ENCODE data around the gene CCDC124.
A peak's percentile ranks its signal among the peaks of the same experiment; 100 is the strongest.
"Not testable (repeated sequence)": the region's sequence is repeated elsewhere in the genome, so short reads cannot be mapped to it uniquely, and the experiment has no call there.

The CCDC124 gene

GRCh38 chr19:17918151-17918550, 14.7 kb upstream of the CCDC124 start:
- not testable (repeated sequence) for DNase-seq; H3K27ac Mint-ChIP-seq; H3K4me3 Mint-ChIP-seq; H3K36me3 Mint-ChIP-seq; H3K4me1 Mint-ChIP-seq; H3K9me3 Mint-ChIP-seq; ATAC-seq (replicated peaks)
- peaks cover 11 to 15% of the 10 kb centered on the region in 2 donors for H3K27me3 Mint-ChIP-seq

- H3K36me3 Mint-ChIP-seq; H3K4me1 Mint-ChIP-seq; H3K4me3 Mint-ChIP-seq; H3K27ac Mint-ChIP-seq; H3K27me3 Mint-ChIP-seq; ATAC-seq (replicated peaks); H3K9me3 Mint-ChIP-seq; DNase-seq: not testable (repeated sequence)
Observed at GRCh38 chr19:17919122-17919521, 13.7 kb upstream of the CCDC124 start.

GRCh38 chr19:17920527-17920926, 12.3 kb upstream of the CCDC124 start:
- peaks cover 5 to 6% of the 10 kb centered on the region in 2 donors for H3K27me3 Mint-ChIP-seq
- H3K4me3 Mint-ChIP-seq = no peak overlapping the region
- ATAC-seq (replicated peaks) (no peak), DNase-seq (no peak)
- H3K27ac Mint-ChIP-seq = no peak overlapping the region
- H3K4me1 Mint-ChIP-seq = no peaks in the 10 kb centered on the region
- H3K9me3 Mint-ChIP-seq = peaks cover 0 to 2% of the 10 kb centered on the region in 2 donors
- H3K36me3 Mint-ChIP-seq = no peaks in the 10 kb centered on the region

- Mint-ChIP-seq H3K27me3 (no peaks in the 10 kb centered on the region), H3K9me3 (peaks cover 0 to 3% of the 10 kb centered on the region in 2 donors), H3K4me3 (no peak overlapping the region), H3K4me1 (no peaks in the 10 kb centered on the region), H3K27ac (no peak overlapping the region), H3K36me3 (peaks cover 0 to 1% of the 10 kb centered on the region in 2 donors)
- DNase-seq (no peak), ATAC-seq (replicated peaks) (no peak)
Observed at GRCh38 chr19:17922138-17922537, 10.7 kb upstream of the CCDC124 start.

GRCh38 chr19:17926044-17926443, 6.8 kb upstream of the CCDC124 start:
- DNase-seq (no peak), ATAC-seq (replicated peaks) (no peak)
- Mint-ChIP-seq H3K36me3 (peaks cover 0 to 1% of the 10 kb centered on the region in 2 donors), H3K27me3 (no peaks in the 10 kb centered on the region), H3K4me1 (peaks cover 0 to 4% of the 10 kb centered on the region in 2 donors), H3K27ac (no peak overlapping the region), H3K9me3 (peaks cover 0 to 2% of the 10 kb centered on the region in 2 donors), H3K4me3 (no peak overlapping the region)

DNA sequence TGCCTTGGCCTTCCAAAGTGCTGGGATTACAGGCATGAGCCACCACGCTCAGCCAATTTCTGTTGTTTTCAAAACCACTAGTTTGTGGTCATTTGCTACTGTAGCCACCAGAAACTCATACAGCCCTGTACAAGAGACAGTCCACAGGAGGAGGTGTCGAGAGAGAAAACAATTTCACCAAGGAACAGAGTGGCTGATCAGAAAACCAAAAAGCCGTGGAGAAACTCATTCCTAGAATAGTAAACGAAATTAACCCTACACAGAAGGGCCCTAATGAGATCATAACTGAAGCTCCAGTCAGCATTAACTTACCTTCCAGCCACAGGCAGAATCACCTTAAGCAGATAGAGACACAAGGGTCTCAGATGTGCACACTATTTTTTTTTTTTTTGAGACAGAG, 3.8 kb upstream of the CCDC124 start:
- DNase-seq = no peak
- Mint-ChIP-seq H3K36me3 (peaks cover 0 to 1% of the 10 kb centered on the region in 2 donors), H3K27ac (no peak overlapping the region), H3K27me3 (no peaks in the 10 kb centered on the region), H3K9me3 (peaks cover 0 to 2% of the 10 kb centered on the region in 2 donors), H3K4me3 (no peak overlapping the region), H3K4me1 (peaks cover 21 to 24% of the 10 kb centered on the region in 2 donors)
- ATAC-seq (replicated peaks) = no peak

DNA sequence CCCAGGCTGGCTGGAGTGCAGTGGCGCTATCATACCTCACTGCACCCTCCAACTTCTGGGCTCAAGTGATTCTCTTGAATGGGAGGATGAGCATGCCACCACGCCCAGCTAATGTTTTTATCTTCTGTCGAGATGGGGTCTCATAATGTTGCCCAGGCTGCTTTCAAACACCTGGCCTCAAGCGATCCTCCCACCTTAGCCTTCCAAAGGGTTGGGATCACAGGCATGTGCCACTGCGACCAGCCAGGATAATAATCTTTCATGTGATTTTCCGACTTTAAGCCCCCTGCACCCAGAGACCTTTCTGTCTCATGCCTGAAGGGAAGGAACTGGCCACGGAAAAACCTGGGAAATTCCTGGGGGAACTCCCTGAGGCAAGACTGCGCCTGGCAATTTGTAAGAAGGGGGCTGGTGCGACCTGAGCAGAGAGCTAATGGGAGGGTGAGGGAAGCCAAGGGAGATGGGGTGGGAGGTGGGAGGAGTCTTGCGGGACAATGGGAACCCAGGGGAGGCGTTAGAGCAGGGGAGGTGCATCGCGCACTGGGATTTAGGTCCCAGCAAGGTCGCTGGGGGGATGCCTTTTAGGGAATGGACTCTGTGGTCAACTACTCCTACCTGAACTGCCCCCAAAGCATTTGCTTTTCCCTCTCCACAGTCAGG, 1.2 kb upstream of the CCDC124 start:
- H3K27me3 Mint-ChIP-seq = no peaks in the 10 kb centered on the region
- peak overlapping the region; percentile 26 to 66 for H3K4me3 Mint-ChIP-seq
- peaks cover 0 to 2% of the 10 kb centered on the region in 2 donors for H3K9me3 Mint-ChIP-seq
- peaks cover 4 to 8% of the 10 kb centered on the region in 2 donors for H3K36me3 Mint-ChIP-seq
- DNase-seq (no peak), ATAC-seq (replicated peaks) (no peak)
- peak overlapping the region; percentile 47 for H3K27ac Mint-ChIP-seq
- H3K4me1 Mint-ChIP-seq = peaks cover 23 to 26% of the 10 kb centered on the region in 2 donors

- Mint-ChIP-seq H3K9me3 (no peaks in the 10 kb centered on the region), H3K4me1 (peaks cover 26% of the 10 kb centered on the region in 2 donors), H3K27ac (peak overlapping the region; percentile 99), H3K4me3 (peak overlapping the region; percentile 94 to 98), H3K27me3 (no peaks in the 10 kb centered on the region), H3K36me3 (peaks cover 7 to 17% of the 10 kb centered on the region in 2 donors)
- DNase-seq (no peak), ATAC-seq (replicated peaks) (no peak)
Observed at GRCh38 chr19:17933414-17934129, 757 bp downstream of the CCDC124 start.

DNA sequence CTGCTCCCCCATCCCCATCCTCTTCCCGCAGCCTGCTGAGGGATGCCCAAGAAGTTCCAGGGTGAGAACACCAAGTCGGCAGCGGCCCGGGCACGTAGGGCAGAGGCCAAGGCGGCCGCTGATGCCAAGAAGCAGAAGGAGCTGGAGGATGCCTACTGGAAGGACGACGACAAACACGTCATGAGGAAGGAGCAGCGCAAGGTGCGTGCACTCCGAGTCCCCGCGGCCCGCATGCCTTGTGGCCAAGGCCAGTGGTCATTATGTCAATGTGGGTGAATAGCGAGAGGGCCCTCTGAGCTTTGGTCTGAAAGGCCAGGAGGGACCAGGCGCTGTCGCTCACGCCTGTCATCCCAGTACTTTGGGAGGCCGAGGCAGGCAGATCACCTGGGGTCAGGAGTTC, 3.6 kb downstream of the CCDC124 start:
- H3K4me1 Mint-ChIP-seq = peaks cover 22 to 25% of the 10 kb centered on the region in 2 donors
- DNase-seq (no peak), ATAC-seq (replicated peaks) (no peak)
- H3K4me3 Mint-ChIP-seq = no peak overlapping the region
- H3K27ac Mint-ChIP-seq = no peak overlapping the region
- no peaks in the 10 kb centered on the region for H3K9me3 Mint-ChIP-seq
- peaks cover 11 to 30% of the 10 kb centered on the region in 2 donors for H3K36me3 Mint-ChIP-seq
- H3K27me3 Mint-ChIP-seq = no peaks in the 10 kb centered on the region

GRCh38 chr19:17937371-17937900, 4.6 kb downstream of the CCDC124 start:
- H3K4me1 Mint-ChIP-seq = peaks cover 14% of the 10 kb centered on the region in 2 donors
- H3K27ac Mint-ChIP-seq = no peak overlapping the region
- H3K27me3 Mint-ChIP-seq = no peaks in the 10 kb centered on the region
- DNase-seq (no peak), ATAC-seq (replicated peaks) (no peak)
- no peak overlapping the region for H3K4me3 Mint-ChIP-seq
- H3K9me3 Mint-ChIP-seq = no peaks in the 10 kb centered on the region
- peaks cover 17 to 38% of the 10 kb centered on the region in 2 donors for H3K36me3 Mint-ChIP-seq

DNA sequence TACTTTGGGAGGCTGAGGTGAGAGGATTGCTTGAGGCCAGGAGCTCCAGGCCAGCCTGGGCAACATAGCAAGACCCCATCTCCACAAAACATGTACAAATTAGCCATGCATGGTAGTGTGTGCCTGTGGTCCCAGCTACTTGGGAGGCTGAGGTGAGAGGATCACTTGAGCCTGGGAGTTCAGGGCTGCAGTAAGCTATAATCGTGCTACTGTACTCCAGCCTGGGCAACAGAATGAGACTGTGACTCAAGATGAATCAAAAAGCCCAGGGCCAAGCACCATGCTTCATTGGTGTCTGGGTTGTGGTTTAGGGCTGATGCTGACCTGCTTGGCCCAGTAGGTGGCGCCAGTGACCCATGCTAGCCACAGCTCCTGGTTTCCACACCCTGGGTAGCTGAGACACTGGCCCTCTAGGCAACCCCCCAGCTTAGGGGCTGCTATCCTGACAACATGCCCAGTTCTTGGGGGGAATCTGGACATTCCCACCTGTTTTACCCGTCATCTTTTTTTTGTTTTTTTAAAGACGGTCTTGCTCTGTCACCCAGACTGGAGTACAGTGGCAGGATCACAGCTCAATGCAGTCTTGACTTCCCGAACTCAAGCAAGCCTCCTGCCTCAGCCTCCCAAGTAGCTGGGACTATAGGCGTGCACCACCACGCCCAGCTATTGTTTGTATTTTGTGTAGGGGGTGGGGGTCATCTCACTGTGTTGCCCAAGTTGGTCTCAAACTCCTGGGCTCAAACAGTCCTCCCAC, 5.5 kb downstream of the CCDC124 start:
- Mint-ChIP-seq H3K36me3 (peaks cover 20 to 40% of the 10 kb centered on the region in 2 donors), H3K27ac (no peak overlapping the region), H3K4me1 (peaks cover 10 to 12% of the 10 kb centered on the region in 2 donors), H3K27me3 (no peaks in the 10 kb centered on the region), H3K4me3 (no peak overlapping the region), H3K9me3 (no peaks in the 10 kb centered on the region)
- ATAC-seq (replicated peaks) (peak; percentile 98), DNase-seq (peak; percentile 77)

DNA sequence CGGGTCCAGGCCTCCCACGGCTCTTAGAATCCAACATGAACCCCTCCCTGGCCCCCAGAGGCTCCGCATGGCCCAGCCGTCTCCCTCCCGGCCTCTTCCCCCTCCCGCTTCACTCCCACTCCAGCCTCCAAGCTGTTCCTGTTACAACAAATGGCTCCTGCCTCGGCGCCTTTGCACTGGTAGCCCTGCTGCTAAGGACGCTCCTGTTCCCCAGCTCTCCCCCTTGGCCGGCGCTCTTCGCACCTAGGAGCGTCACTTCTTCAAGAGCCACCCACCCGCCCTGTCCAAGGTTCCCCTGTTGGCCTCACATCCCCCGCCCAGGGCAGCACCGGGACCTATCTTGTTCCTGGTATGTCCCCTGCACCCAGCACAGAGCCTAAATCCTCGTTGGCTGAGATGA, 9.4 kb downstream of the CCDC124 start:
- no peaks in the 10 kb centered on the region for H3K9me3 Mint-ChIP-seq
- no peak for DNase-seq
- no peaks in the 10 kb centered on the region for H3K27me3 Mint-ChIP-seq
- ATAC-seq (replicated peaks) = no peak
- H3K4me1 Mint-ChIP-seq = peaks cover 12 to 18% of the 10 kb centered on the region in 2 donors
- peaks cover 14 to 47% of the 10 kb centered on the region in 2 donors for H3K36me3 Mint-ChIP-seq
- H3K4me3 Mint-ChIP-seq = no peak overlapping the region
- no peak overlapping the region for H3K27ac Mint-ChIP-seq

DNA sequence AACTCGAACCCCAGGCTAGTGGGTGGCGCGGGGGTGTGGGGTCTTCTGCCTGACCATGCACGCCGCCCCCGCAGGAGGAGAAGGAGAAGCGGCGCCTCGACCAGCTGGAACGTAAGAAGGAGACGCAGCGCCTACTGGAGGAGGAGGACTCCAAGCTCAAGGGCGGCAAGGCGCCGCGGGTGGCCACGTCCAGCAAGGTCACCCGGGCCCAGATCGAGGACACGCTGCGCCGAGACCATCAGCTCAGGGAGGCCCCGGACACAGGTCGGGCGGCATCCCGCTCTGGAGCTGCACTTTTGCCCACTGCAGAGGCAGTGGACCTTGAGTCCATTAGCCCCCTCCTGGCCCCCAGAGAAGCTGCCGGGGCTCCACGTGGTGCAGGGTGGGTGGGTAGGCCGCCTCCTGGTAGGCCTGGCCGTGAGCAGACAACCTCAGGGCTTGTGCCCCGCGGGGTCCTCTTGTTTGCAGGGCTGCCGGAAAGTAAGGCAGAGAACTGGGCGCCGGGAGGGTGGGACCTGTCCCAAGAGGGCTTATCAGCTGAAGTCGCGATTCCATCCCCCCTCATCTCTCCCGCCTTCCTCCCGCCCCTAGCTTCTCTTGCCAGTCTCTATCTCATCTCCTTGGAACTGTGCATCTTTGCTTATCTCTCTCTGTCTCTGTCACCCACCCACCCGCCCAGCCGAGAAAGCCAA, 9.9 kb downstream of the CCDC124 start:
- DNase-seq (no peak), ATAC-seq (replicated peaks) (no peak)
- no peak overlapping the region for H3K4me3 Mint-ChIP-seq
- H3K9me3 Mint-ChIP-seq = no peaks in the 10 kb centered on the region
- H3K27me3 Mint-ChIP-seq = no peaks in the 10 kb centered on the region
- H3K4me1 Mint-ChIP-seq = peaks cover 13 to 22% of the 10 kb centered on the region in 2 donors
- peaks cover 13 to 46% of the 10 kb centered on the region in 2 donors for H3K36me3 Mint-ChIP-seq
- no peak overlapping the region for H3K27ac Mint-ChIP-seq

All from stimulated activated naive B cell treated with anti-CD40 and anti-IgM and Interleukin-4, amounts not matched to agents 10 μg/mL and 1 μg/mL and 100 μg/mL, for 72 hours (primary cell).